Astrocyte of the spinal cord (primary cell): ENCODE data around the gene RPS10.
"Not testable (repeated sequence)": the region's sequence is repeated elsewhere in the genome, so short reads cannot be mapped to it uniquely, and the experiment has no call there.

Source experiments
- DNase-seq: peaks from one replicate; pipeline ENCODE4 v3.0.0; 2011; ENCODE audit warnings: low read depth, low spot score
- H3K4me3 ChIP-seq: 2 replicates; pipeline ENCODE4 v1.5.1; 2011; ENCODE audit warnings: low read depth, mild to moderate bottlenecking, low read length, moderate library complexity
- CTCF ChIP-seq: IDR thresholded peaks from 2 replicates; pipeline ENCODE4 v1.5.1; 2012; ENCODE audit warnings: low read depth, mild to moderate bottlenecking, low read length, inconsistent platforms
- in situ Hi-C: cut with HindIII; loops from 2 replicates; pipeline ENCODE4 v1.10.0; 2017; ENCODE audit warnings: low sequenced_read_pairs

Gene RPS10

DNA sequence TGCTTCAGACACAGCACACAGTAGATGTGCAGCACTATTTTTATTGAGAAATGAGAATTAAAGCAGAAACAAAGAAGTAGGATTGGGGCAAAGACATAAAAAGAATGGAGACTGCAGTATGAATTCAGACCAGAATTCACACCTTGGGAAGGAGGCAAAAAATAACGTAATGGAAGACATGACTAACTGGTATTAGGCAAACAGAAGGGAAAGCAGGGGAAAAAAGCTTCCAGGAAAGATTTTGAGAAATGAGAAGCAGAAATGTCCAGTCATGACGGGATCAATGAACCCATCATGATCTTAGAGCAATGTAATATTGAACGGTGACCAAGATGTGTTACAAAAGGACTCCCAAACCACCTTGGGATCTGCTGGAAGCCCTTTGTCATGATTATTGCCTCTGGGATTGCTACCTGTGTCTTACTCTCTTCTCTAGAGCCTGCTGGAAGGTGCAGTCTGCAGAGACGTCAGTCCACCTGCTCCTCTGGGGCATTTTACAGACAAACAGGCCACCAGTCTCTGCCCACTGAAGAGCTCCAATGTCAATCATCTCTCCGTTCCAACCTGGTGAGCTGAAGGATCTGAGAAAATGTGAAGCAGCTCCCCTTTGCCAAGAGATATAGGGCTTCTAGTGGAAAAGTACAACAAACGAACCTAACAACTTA is 42.1 kb downstream of the RPS10 start:
- no peak for TF ChIP-seq CTCF
- H3K4me3 ChIP-seq, result no peak overlapping the region
- no peak for DNase-seq
- in situ Hi-C loops, result no loop called here

DNA sequence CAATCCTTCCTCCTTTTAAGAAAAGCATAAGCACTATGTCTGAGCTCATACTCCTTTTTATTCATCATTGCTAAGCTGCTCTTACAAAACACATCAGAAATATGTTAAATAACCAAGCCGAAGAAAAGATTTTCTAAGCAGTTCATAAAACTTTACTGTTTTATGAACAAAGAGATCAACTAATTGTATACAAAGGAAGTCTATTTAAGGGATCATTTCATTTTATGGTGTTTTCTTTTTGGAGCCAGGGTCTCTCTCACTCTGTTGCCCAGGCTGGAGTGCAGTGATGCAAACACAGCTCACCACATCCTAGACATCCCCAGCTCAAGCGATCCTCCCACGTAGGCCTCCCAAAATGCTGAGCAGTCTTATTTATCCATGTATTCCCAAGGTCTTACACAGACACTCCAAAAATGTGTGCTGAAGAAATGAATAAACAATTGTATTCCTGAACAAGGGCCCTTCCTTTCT is 42.7 kb downstream of the RPS10 start:
- DNase-seq, result no peak
- in situ Hi-C loops, result no loop called here
- no peak overlapping the region for H3K4me3 ChIP-seq
- no peak for TF ChIP-seq CTCF

GRCh38 chr6:34381081-34381480 is 44.8 kb downstream of the RPS10 start:
- H3K4me3 ChIP-seq, result no peak overlapping the region
- no peak for DNase-seq
- in situ Hi-C loops, result no loop called here
- TF ChIP-seq CTCF, result no peak

- TF ChIP-seq CTCF, result no peak
- no peak overlapping the region for H3K4me3 ChIP-seq
- in situ Hi-C loops, result no loop called here
- no peak for DNase-seq
Observed at GRCh38 chr6:34378470-34378869, 47.4 kb downstream of the RPS10 start.

DNA sequence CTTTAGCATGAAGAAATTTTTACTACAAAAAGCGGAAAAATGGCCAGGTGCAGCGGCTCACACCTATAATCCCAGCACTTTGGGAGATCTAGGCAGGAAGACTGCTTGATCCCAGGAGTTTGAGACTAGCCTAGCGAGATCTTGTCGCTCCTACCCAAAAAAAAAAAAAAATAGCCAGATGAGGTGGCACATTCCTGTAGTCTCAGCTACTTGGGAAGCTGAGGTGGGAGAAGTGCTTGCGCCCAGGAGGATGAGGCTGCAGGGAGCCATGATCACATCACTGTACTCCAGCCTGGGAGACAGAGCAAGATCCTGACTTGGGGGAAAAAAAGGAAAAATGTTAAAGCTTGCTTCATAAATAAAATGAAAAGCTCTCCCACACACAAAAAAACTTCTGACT is 47.9 kb downstream of the RPS10 start:
- no peak for TF ChIP-seq CTCF
- DNase-seq, result no peak
- no peak overlapping the region for H3K4me3 ChIP-seq
- in situ Hi-C loops, result no loop called here

GRCh38 chr6:34377571-34377970 is 48.3 kb downstream of the RPS10 start:
- H3K4me3 ChIP-seq, DNase-seq, in situ Hi-C loops: not testable (repeated sequence)

- H3K4me3 ChIP-seq, result no peak overlapping the region
- DNase-seq, result no peak
- TF ChIP-seq CTCF, result no peak
- in situ Hi-C loops, result no loop called here
Observed at GRCh38 chr6:34375833-34376232, 50.0 kb downstream of the RPS10 start.
